ENCODE results near the gene ORM2.
A peak's percentile ranks its signal among the peaks of the same experiment; 100 is the strongest.

ORM2 gene

GRCh38 chr9:114369216-114370130, 39.8 kb downstream of the ORM2 start:
- no peak for DNase-seq (ENCODE audit: low read depth in 1 of 2, low spot score in 1 of 2)

- DNase-seq (ENCODE audit: low read depth in 1 of 2, low spot score in 1 of 2) = no peak
Observed at GRCh38 chr9:114370251-114370967, 40.7 kb downstream of the ORM2 start.

GRCh38 chr9:114370968-114371320, 41.3 kb downstream of the ORM2 start:
- DNase-seq (ENCODE audit: low read depth in 1 of 2, low spot score in 1 of 2) = no peak

- no peak for DNase-seq (ENCODE audit: low read depth in 1 of 2, low spot score in 1 of 2)
Observed at GRCh38 chr9:114371343-114371944, 41.8 kb downstream of the ORM2 start.

DNA sequence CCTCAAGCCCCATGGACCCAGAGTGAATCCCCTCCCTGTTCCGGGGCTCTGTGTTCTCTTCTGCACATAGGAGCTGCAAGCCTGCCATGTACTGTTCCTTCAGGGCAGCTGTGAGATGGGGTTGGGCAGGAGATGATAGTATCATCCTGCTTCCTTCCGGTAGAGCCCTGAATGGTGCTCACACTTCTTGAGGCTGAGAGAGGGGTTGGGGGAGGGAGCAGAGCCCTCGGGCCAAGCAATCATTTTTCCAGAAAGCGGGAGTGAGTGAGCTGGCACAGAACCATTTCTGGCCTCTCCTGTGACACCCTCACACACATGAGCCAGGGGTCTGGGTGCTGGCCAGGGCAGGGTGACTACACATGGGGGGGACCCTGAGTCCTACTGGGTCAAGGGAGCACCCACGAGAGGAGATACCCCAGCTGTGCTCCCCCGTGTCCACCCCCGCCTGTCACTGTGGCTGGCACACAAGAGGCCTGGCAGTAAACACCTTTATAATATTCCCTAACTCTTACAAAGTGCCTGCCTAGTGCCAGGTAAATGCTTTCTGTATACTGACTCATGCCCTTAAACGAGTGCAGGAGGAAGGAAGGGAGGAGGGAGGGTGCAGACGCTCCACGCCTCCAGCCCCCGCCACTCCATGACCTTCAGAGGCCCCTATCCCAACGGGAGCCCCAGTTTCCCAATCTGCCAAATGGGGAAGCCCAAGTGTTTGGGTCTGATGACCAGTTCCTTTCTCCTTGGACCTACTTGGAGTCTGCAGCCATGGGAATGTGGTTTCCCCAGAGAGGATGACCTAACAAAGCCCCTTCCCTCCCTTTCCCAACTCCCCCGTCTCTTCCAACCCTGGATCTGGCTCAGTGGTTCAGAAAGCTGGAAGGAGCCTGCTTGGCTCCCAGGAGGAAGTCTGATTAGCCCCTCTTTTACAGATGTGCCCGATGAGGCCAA, 42.6 kb downstream of the ORM2 start:
- no peak for DNase-seq (ENCODE audit: low read depth in 1 of 2, low spot score in 1 of 2)

DNA sequence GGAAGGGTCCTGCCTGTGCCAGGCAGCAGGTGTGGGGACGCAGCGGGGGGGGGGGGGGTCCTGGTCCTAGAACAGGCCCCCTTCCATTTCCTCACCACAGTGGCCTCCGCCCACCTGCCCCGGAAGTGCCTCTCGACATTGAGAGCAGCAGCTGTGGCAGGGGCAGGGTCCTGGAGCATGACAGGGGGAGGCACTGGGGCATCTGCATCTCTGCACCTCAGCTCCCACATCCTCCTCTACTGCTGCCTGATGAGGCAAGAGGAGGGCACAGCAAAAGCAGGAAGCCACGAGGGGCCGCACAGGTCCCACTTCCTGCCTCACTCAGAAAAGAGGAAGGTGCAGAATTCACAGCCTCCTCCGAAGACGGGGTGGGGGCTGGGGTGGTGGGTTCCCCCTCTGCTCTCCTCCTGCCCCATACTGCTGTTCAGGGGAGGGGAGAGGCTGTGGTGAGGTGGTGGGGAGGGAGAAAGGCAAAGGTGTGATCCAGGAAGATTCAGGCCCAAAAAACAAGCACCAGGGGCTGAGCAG, 43.3 kb downstream of the ORM2 start:
- DNase-seq (ENCODE audit: low read depth in 1 of 2, low spot score in 1 of 2) = peak; percentile 66 to 67

DNA sequence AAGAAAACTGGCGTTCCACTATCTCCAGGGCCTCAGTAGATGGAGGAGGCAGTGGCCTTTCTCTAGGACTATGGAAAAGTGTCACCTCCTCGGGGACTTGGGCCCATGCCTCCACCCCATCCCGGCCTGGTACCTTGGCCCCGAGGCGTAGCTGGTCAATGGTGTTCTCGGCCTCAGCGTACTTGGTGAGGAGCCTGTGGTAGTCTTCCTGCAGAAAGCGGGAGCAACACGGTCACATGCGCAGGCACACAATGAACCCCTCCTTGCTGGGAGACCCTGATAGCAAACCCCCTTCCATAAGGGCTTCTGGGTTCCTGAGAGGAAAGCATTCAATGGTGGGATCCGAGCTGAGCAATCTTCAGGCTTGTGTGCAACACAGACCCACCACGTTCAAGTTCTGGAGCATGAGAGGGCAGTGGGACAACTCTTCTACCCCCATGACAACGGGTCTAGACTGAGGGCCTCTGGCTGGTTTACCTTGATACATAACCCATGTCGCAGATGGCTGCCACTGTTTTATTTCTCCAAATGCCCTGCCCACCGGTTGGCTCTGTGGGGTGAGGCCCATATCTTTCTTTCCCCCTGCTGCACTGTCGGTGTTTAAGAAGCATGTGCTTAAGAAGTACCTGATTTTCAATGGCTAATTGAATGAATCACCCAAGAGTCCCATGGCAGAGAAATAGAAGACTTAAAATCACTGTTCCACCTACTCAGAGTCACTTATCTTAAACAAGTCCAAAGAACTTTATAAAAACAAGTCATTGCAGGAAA, 44.5 kb downstream of the ORM2 start:
- no peak for DNase-seq (ENCODE audit: low read depth in 1 of 2, low spot score in 1 of 2)

- DNase-seq (ENCODE audit: low read depth in 1 of 2, low spot score in 1 of 2) = no peak
Observed at GRCh38 chr9:114374936-114375335, 45.3 kb downstream of the ORM2 start.

GRCh38 chr9:114375386-114376175, 45.9 kb downstream of the ORM2 start:
- DNase-seq (ENCODE audit: low read depth in 1 of 2, low spot score in 1 of 2) = no peak

DNA sequence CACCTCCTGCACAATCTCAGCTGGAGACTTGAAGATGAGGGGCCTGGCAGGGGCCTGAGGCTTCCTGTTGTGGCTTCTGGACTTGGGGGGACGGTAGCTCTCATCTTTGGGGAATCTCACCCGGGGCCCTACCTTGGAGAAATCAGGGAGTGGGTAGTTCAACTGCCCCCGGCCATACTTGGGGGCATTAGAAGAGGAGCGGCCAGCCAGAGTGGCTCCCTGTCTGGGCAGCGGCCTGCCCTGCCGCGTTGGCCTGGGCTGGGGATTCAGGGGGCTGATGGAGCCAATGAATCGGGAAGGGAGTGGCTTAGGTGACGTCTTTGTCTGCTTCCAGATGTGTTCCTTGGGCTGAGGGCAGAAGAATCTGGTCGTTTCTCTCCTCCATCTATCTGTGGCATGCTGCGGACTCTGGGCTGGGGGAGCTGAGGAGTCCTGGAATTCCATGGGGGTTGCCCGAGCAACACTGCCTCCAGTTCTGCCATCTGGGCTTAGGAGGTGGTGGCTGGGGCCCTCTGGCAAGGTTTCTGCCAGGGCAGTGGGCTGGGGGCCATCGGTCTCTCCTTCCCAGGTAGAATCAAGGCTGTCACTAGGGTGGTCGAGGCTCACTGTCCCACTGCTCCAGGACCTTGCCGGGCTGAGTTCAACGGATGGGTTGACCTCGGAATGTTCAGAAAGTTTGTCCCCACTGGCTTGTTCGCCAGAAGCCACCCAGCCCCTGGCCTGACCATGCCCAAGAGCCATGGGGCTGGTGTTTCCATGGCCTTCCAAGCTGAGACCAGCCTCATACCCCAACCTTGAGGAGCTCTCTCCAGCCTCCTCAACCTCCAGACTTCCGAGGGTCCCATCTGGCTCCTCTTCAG, 47.1 kb downstream of the ORM2 start:
- no peak for DNase-seq (ENCODE audit: low read depth in 1 of 2, low spot score in 1 of 2)

DNA sequence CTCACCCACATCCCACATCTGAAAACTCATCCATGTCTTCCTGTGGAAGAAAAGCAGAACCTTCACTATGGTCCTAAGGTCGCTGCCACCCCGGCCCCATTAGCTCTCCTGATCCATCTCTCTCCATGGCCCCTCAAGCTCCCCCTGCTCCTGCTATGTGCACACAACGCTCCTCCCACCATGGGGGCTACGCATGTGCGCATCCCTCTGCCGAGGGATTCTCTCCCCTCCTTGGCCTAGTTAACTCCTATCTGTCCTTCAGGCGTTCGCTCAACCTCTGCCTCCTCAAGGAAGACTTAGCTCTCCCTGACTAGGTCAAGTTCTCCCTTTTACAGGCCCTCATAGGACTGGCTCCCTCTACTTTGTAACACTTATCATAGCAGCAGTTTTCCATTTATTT, 48.3 kb downstream of the ORM2 start:
- no peak for DNase-seq (ENCODE audit: low read depth in 1 of 2, low spot score in 1 of 2)

- DNase-seq (ENCODE audit: low read depth in 1 of 2, low spot score in 1 of 2) = no peak
Observed at GRCh38 chr9:114378883-114379282, 49.2 kb downstream of the ORM2 start.
